Measurements from ENCODE around the gene AP1G1. TPM values are rescaled to one million over a fixed set of nuclear protein-coding genes. Genes with fewer than 3 reads are reported as not detected.
"Not testable (repeated sequence)": the region's sequence is repeated elsewhere in the genome, so short reads cannot be mapped to it uniquely, and the experiment has no call there.

AP1G1 gene
- total RNA-seq, 4 donors from 2014 or later: 43.7 to 66.2 (median 57.1) TPM

- 82 to 100% methylated on average over 1 of the region's 1 CpG for WGBS, 2 donors (ENCODE audit: low coverage in 1 of 2)
- Histone ChIP-seq H3K9me3 (no peaks in the 10 kb centered on the region), H3K27me3 (no peaks in the 10 kb centered on the region), H3K4me3 (no peak overlapping the region), H3K4me1 (peaks cover 4 to 59% (median 24%) of the 10 kb centered on the region in 3 donors), H3K27ac (no peak overlapping the region), H3K36me3 (peaks cover 0 to 49% of the 10 kb centered on the region in 2 donors)
- no peak for ATAC-seq
- no peak for TF ChIP-seq EP300 (IDR thresholded peaks at IDR 0.05)
- TF ChIP-seq CTCF (IDR thresholded peaks at IDR 0.05): no peak
- no peak for TF ChIP-seq POLR2A (IDR thresholded peaks at IDR 0.05)
- no peak for TF ChIP-seq POLR2AphosphoS5 (IDR thresholded peaks at IDR 0.05)
Measured at GRCh38 chr16:71803305-71803690, 5.3 kb downstream of the AP1G1 start.

GRCh38 chr16:71796501-71797097 lies 12.0 kb downstream of the AP1G1 start:
- Histone ChIP-seq H3K36me3 (peaks cover 0 to 36% of the 10 kb centered on the region in 2 donors), H3K9me3 (no peaks in the 10 kb centered on the region), H3K27ac (peak overlapping the region in 1 of 4 donors; percentile 43), H3K27me3 (no peaks in the 10 kb centered on the region), H3K4me1 (peaks cover 5 to 51% (median 6%) of the 10 kb centered on the region in 3 donors), H3K4me3 (no peak overlapping the region)
- ATAC-seq: no peak
- WGBS, 2 donors (ENCODE audit: low coverage in 1 of 2): 78 to 92% methylated on average over 2 of the region's 2 CpGs
- TF ChIP-seq POLR2AphosphoS5 (IDR thresholded peaks at IDR 0.05): no peak
- TF ChIP-seq POLR2A (IDR thresholded peaks at IDR 0.05): no peak
- no peak for TF ChIP-seq EP300 (IDR thresholded peaks at IDR 0.05)
- TF ChIP-seq CTCF (IDR thresholded peaks at IDR 0.05): no peak

GRCh38 chr16:71794943-71795342 lies 13.7 kb downstream of the AP1G1 start:
- Histone ChIP-seq H3K4me3 (no peak overlapping the region), H3K9me3 (no peaks in the 10 kb centered on the region), H3K27me3 (no peaks in the 10 kb centered on the region), H3K4me1 (peaks cover 5 to 63% (median 6%) of the 10 kb centered on the region in 3 donors), H3K27ac (no peak overlapping the region), H3K36me3 (peaks cover 0 to 19% of the 10 kb centered on the region in 2 donors)
- ATAC-seq: no peak
- TF ChIP-seq POLR2A (IDR thresholded peaks at IDR 0.05): no peak
- TF ChIP-seq CTCF (IDR thresholded peaks at IDR 0.05): no peak
- TF ChIP-seq POLR2AphosphoS5 (IDR thresholded peaks at IDR 0.05): no peak
- TF ChIP-seq EP300 (IDR thresholded peaks at IDR 0.05): no peak
- 13 to 38% methylated on average over 1 of the region's 1 CpG for WGBS, 2 donors (ENCODE audit: low coverage in 1 of 2)

GRCh38 chr16:71794018-71794417 lies 14.6 kb downstream of the AP1G1 start:
- Histone ChIP-seq H3K9me3 (no peaks in the 10 kb centered on the region), H3K27me3 (no peaks in the 10 kb centered on the region), H3K4me3 (no peak overlapping the region), H3K27ac (no peak overlapping the region), H3K4me1 (peaks cover 5 to 64% (median 6%) of the 10 kb centered on the region in 3 donors), H3K36me3 (peaks cover 2 to 14% of the 10 kb centered on the region in 2 donors)
- ATAC-seq: no peak
- no peak for TF ChIP-seq POLR2A (IDR thresholded peaks at IDR 0.05)
- no peak for TF ChIP-seq POLR2AphosphoS5 (IDR thresholded peaks at IDR 0.05)
- no peak for TF ChIP-seq CTCF (IDR thresholded peaks at IDR 0.05)
- no peak for TF ChIP-seq EP300 (IDR thresholded peaks at IDR 0.05)
- 92 to 100% methylated on average over 1 of the region's 1 CpG for WGBS, 2 donors (ENCODE audit: low coverage in 1 of 2)

GRCh38 chr16:71792176-71792575 lies 16.5 kb downstream of the AP1G1 start:
- 78 to 100% methylated on average over 1 to 3 of the region's 3 CpGs for WGBS, 2 donors (ENCODE audit: low coverage in 1 of 2)
- TF ChIP-seq POLR2AphosphoS5 (IDR thresholded peaks at IDR 0.05) (no peak), CTCF (IDR thresholded peaks at IDR 0.05) (no peak), EP300 (IDR thresholded peaks at IDR 0.05) (no peak), POLR2A (IDR thresholded peaks at IDR 0.05) (no peak)
- Histone ChIP-seq H3K4me3 (no peak overlapping the region), H3K4me1 (peaks cover 5 to 63% (median 6%) of the 10 kb centered on the region in 3 donors), H3K27ac (no peak overlapping the region), H3K9me3 (no peaks in the 10 kb centered on the region), H3K27me3 (no peaks in the 10 kb centered on the region), H3K36me3 (peaks cover 4 to 26% of the 10 kb centered on the region in 2 donors)
- ATAC-seq: no peak

- H3K4me3 ChIP-seq, ATAC-seq, H3K27ac ChIP-seq, H3K27me3 ChIP-seq, H3K9me3 ChIP-seq: not testable (repeated sequence)
- peaks cover 4 to 44% of the 10 kb centered on the region in 2 donors for H3K36me3 ChIP-seq
- peaks cover 0 to 44% (median 0%) of the 10 kb centered on the region in 3 donors for H3K4me1 ChIP-seq
- 87 to 93% methylated on average over 3 of the region's 3 CpGs for WGBS, 2 donors (ENCODE audit: low coverage in 1 of 2)
Measured at GRCh38 chr16:71790329-71790728, 18.3 kb downstream of the AP1G1 start.
